Neural cell (in vitro differentiated cells): ENCODE results near the gene COL15A1. TPM values are rescaled to one million over a fixed set of nuclear protein-coding genes. Genes with fewer than 3 reads are reported as not detected.

Experiments used
- H2AFZ ChIP-seq: fragments of 200-600, 300-800 bp; sonication (generic), shearing (Covaris generic); 2 replicates; pipeline ENCODE4 v1.6.0; 2014; ENCODE audit warnings: low read depth, mild to moderate bottlenecking, antibody characterized with exemption, low read length, moderate library complexity
- H3F3A ChIP-seq: fragments of 200-600 bp; shearing (Covaris generic); 2 replicates; pipeline ENCODE4 v1.6.1; 2016; ENCODE audit warnings: mild to moderate bottlenecking, moderate library complexity, mixed read lengths, antibody characterized with exemption, low read length; ENCODE audit not compliant: insufficient read depth, poor library complexity, severe bottlenecking
- H3K27ac ChIP-seq: fragments of 200-600, 300-800 bp; sonication (generic), shearing (Covaris generic); 2 replicates; pipeline ENCODE4 v1.5.1; 2014; ENCODE audit warnings: mild to moderate bottlenecking, low read length, moderate library complexity
- H3K27me3 ChIP-seq: fragments of 300-800, 200-600 bp; sonication (generic), shearing (Covaris generic); 2 replicates; pipeline ENCODE4 v1.6.0; 2014; ENCODE audit warnings: mild to moderate bottlenecking, low read depth, low read length, moderate library complexity; ENCODE audit not compliant: insufficient read depth
- H3K36me3 ChIP-seq: fragments of 300-800, 200-600 bp; sonication (generic), shearing (Covaris generic); 2 replicates; pipeline ENCODE4 v1.5.1; 2014; ENCODE audit warnings: mild to moderate bottlenecking, antibody characterized with exemption, low read length, moderate library complexity; ENCODE audit not compliant: insufficient read depth
- H3K4me2 ChIP-seq: fragments of 300-800, 200-600 bp; sonication (generic), shearing (Covaris generic); 2 replicates; pipeline ENCODE4 v1.6.0; 2014; ENCODE audit warnings: mild to moderate bottlenecking, low read length
- H3K4me3 ChIP-seq: fragments of 300-800, 200-600 bp; sonication (generic), shearing (Covaris generic); 2 replicates; pipeline ENCODE4 v1.5.1; 2014; ENCODE audit warnings: mild to moderate bottlenecking, low read length, moderate library complexity
- H3K79me2 ChIP-seq: fragments of 200-600 bp; shearing (Covaris generic); replicated peaks from 2 replicates; pipeline ENCODE4 v1.6.0; 2014; ENCODE audit warnings: mild to moderate bottlenecking, low read length, moderate library complexity; ENCODE audit not compliant: insufficient read depth
- H3K9ac ChIP-seq: fragments of 300-800, 200-600 bp; sonication (generic), shearing (Covaris generic); 2 replicates; pipeline ENCODE4 v1.6.1; 2016; ENCODE audit warnings: mild to moderate bottlenecking, low read length, mixed read lengths
- H3K9me2 ChIP-seq: fragments of 200-600 bp; shearing (Covaris generic); 2 replicates; pipeline ENCODE4 v1.6.1; 2016; ENCODE audit warnings: mild to moderate bottlenecking, low read length, mixed read lengths; ENCODE audit not compliant: insufficient read depth
- H3K9me3 ChIP-seq: fragments of 200-600, 300-800 bp; sonication (generic), shearing (Covaris generic); 2 replicates; pipeline ENCODE4 v1.6.1; 2016; ENCODE audit warnings: mild to moderate bottlenecking, mixed run types, low read length, moderate library complexity, mixed read lengths
- H4K20me1 ChIP-seq: fragments of 200-600 bp; shearing (Covaris generic); 2 replicates; pipeline ENCODE4 v1.6.1; 2016; ENCODE audit warnings: mild to moderate bottlenecking, mixed run types; ENCODE audit not compliant: insufficient read depth
- CTCF ChIP-seq: fragments of 450-650 bp; IDR thresholded peaks from 2 replicates; pipeline ENCODE4 v1.5.1; 2014; ENCODE audit warnings: antibody characterized with exemption, mild to moderate bottlenecking, moderate library complexity; ENCODE audit not compliant: poor library complexity, severe bottlenecking
- EP300 ChIP-seq: fragments of 450-650 bp; conservative IDR thresholded peaks from 2 replicates; pipeline ENCODE4 v1.6.1; 2014; ENCODE audit warnings: antibody characterized with exemption, mild to moderate bottlenecking, moderate library complexity; ENCODE audit not compliant: poor library complexity, severe bottlenecking
- EZH2 ChIP-seq: fragments of 200-600, 300-800 bp; shearing (Covaris generic), sonication (generic); IDR thresholded peaks from 2 replicates; pipeline ENCODE4 v1.6.1; 2014; ENCODE audit warnings: antibody characterized with exemption, low read length, borderline replicate concordance, mild to moderate bottlenecking; ENCODE audit not compliant: insufficient read depth, poor library complexity, severe bottlenecking
- MXI1 ChIP-seq: fragments of 450-650 bp; conservative IDR thresholded peaks from 2 replicates; pipeline ENCODE4 v1.6.1; 2014; ENCODE audit warnings: antibody characterized with exemption, mild to moderate bottlenecking; ENCODE audit not compliant: poor library complexity, severe bottlenecking
- POLR2AphosphoS5 ChIP-seq: IDR thresholded peaks from 2 replicates; pipeline ENCODE4 v1.6.1; 2012
- RAD21 ChIP-seq: fragments of 450-650 bp; conservative IDR thresholded peaks from 2 replicates; pipeline ENCODE4 v1.6.1; 2014; ENCODE audit warnings: antibody characterized with exemption, mild to moderate bottlenecking, moderate library complexity
- REST ChIP-seq: IDR thresholded peaks from 2 replicates; pipeline ENCODE4 v1.6.1; 2012; ENCODE audit warnings: borderline replicate concordance
- SMC3 ChIP-seq: fragments of 450-650 bp; conservative IDR thresholded peaks from 2 replicates; pipeline ENCODE4 v1.6.1; 2014; ENCODE audit warnings: antibody characterized with exemption, mild to moderate bottlenecking, moderate library complexity; ENCODE audit not compliant: poor library complexity
- TAF1 ChIP-seq: IDR thresholded peaks from 2 replicates; pipeline ENCODE4 v1.6.1; 2012; ENCODE audit warnings: low read depth
- polyA plus RNA-seq: library from polyadenylated mRNA; depleted of rRNA; stranded (reverse); fragments of >200 nt; gene quantifications from 2 replicates; pipeline ENCODE4 v1.2.3, GENCODE V29; 2014

Gene COL15A1
- polyA plus RNA-seq, 1 donor from 2014 or later = 2.8 TPM

- Histone ChIP-seq H3K36me3 (no peaks in the 10 kb centered on the region), H3K9ac (no peak overlapping the region), H3K9me2 (no peaks in the 10 kb centered on the region), H3K4me2 (no peak overlapping the region), H4K20me1 (no peaks in the 10 kb centered on the region), H3F3A (no peaks in the 10 kb centered on the region), H3K4me3 (no peak overlapping the region), H3K27ac (no peak overlapping the region), H3K79me2 (no peaks in the 10 kb centered on the region), H3K9me3 (no peaks in the 10 kb centered on the region), H2AFZ (no peak overlapping the region), H3K27me3 (peaks cover 19% of the 10 kb centered on the region)
- no peak for TF ChIP-seq TAF1
- TF ChIP-seq SMC3 = no peak
- no peak for TF ChIP-seq CTCF
- TF ChIP-seq MXI1 = no peak
- no peak for TF ChIP-seq RAD21
- no peak for TF ChIP-seq EP300
- no peak for TF ChIP-seq REST
- TF ChIP-seq EZH2 = no peak
- TF ChIP-seq POLR2AphosphoS5 = no peak
These were observed 5.9 kb downstream of the COL15A1 start for GRCh38 chr9:98949565-98949964.

- Histone ChIP-seq H3F3A (no peaks in the 10 kb centered on the region), H2AFZ (no peak overlapping the region), H3K9me2 (no peaks in the 10 kb centered on the region), H3K9ac (no peak overlapping the region), H3K4me2 (no peak overlapping the region), H3K36me3 (no peaks in the 10 kb centered on the region), H3K27ac (no peak overlapping the region), H3K9me3 (no peaks in the 10 kb centered on the region), H4K20me1 (no peaks in the 10 kb centered on the region), H3K79me2 (no peaks in the 10 kb centered on the region), H3K27me3 (peaks cover 12% of the 10 kb centered on the region), H3K4me3 (no peak overlapping the region)
- TF ChIP-seq SMC3 (no peak), RAD21 (no peak), CTCF (no peak), EP300 (no peak), EZH2 (no peak), POLR2AphosphoS5 (no peak), TAF1 (no peak), REST (no peak), MXI1 (no peak)
These were observed 6.6 kb downstream of the COL15A1 start for GRCh38 chr9:98950262-98950661.
